Fibroblast of peridontal ligament (primary cell): ENCODE data around the gene SLC1A2.
A peak's percentile ranks its signal among the peaks of the same experiment; 100 is the strongest.

Source experiments
- DNase-seq: peaks from one replicate; pipeline ENCODE4 v3.0.0-alpha.2; 2010; ENCODE audit errors: extremely low read depth

Gene SLC1A2

GRCh38 chr11:35274909-35275785 is 144.2 kb downstream of the SLC1A2 start:
- DNase-seq = peak; percentile 54

- DNase-seq = no peak
Measured at GRCh38 chr11:35272391-35272902, 146.9 kb downstream of the SLC1A2 start.

GRCh38 chr11:35271031-35271430 is 148.3 kb downstream of the SLC1A2 start:
- no peak for DNase-seq

GRCh38 chr11:35270342-35270741 is 149.0 kb downstream of the SLC1A2 start:
- no peak for DNase-seq

- DNase-seq = peak; percentile 74
Measured at GRCh38 chr11:35267504-35267903, 151.9 kb downstream of the SLC1A2 start.

- no peak for DNase-seq
Measured at GRCh38 chr11:35265755-35266454, 153.5 kb downstream of the SLC1A2 start.

GRCh38 chr11:35262735-35263134 is 156.6 kb downstream of the SLC1A2 start:
- DNase-seq = no peak

GRCh38 chr11:35262056-35262455 is 157.3 kb downstream of the SLC1A2 start:
- DNase-seq = no peak

GRCh38 chr11:35261197-35261596 is 158.2 kb downstream of the SLC1A2 start:
- DNase-seq = no peak

- DNase-seq = peak; percentile 92
Measured at GRCh38 chr11:35260342-35260985, 158.9 kb downstream of the SLC1A2 start.

- DNase-seq = no peak
Measured at GRCh38 chr11:35259529-35259928, 159.8 kb downstream of the SLC1A2 start.

GRCh38 chr11:35257281-35257680 is 162.1 kb downstream of the SLC1A2 start:
- DNase-seq = no peak

GRCh38 chr11:35256296-35256695 is 163.1 kb downstream of the SLC1A2 start:
- no peak for DNase-seq

GRCh38 chr11:35255514-35255913 is 163.8 kb downstream of the SLC1A2 start:
- DNase-seq = no peak

GRCh38 chr11:35253237-35253636 is 166.1 kb downstream of the SLC1A2 start:
- peak; percentile 46 for DNase-seq

- no peak for DNase-seq
Measured at GRCh38 chr11:35250621-35251020, 168.7 kb downstream of the SLC1A2 start.

GRCh38 chr11:35250192-35250591 is 169.2 kb downstream of the SLC1A2 start:
- no peak for DNase-seq

- no peak for DNase-seq
Measured at GRCh38 chr11:35248558-35249323, 170.6 kb downstream of the SLC1A2 start.

GRCh38 chr11:35247863-35248262 is 171.5 kb downstream of the SLC1A2 start:
- no peak for DNase-seq

GRCh38 chr11:35247428-35247827 is 171.9 kb downstream of the SLC1A2 start:
- DNase-seq = no peak

- DNase-seq = no peak
Measured at GRCh38 chr11:35246745-35247144, 172.6 kb downstream of the SLC1A2 start.

- DNase-seq = no peak
Measured at GRCh38 chr11:35245786-35246185, 173.6 kb downstream of the SLC1A2 start.
